DLD1 (cell line): ENCODE data around the gene CREB5.

Experiments used
- in situ Hi-C: cut with HindIII; loops from 2 replicates; pipeline ENCODE4 v1.10.0; 2017; ENCODE audit warnings: low sequenced_read_pairs

Gene CREB5

DNA sequence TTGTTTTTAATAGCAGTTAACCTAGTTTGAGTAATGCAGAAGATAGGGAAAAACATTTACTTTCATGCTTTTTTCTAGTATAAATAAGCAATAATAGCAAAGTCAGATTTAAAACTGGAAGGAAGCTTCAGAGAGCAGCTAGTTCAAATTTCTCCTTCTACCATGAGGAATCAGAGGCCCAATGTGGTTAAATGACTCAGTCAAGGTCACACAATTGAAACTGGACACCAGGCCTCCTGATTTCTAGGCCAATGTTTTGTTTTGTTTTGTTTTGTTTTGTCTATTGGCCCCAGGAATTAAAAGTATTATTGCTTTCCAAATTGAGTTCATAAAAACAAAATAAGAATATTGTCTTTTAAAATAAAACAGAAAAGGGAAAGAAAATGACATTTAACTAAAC, 423.5 kb downstream of the CREB5 start:
- in situ Hi-C loops, result no loop called here

GRCh38 chr7:28836716-28837115, 424.4 kb downstream of the CREB5 start:
- in situ Hi-C loops, result no loop called here

GRCh38 chr7:28837216-28837615, 424.9 kb downstream of the CREB5 start:
- in situ Hi-C loops, result no loop called here

DNA sequence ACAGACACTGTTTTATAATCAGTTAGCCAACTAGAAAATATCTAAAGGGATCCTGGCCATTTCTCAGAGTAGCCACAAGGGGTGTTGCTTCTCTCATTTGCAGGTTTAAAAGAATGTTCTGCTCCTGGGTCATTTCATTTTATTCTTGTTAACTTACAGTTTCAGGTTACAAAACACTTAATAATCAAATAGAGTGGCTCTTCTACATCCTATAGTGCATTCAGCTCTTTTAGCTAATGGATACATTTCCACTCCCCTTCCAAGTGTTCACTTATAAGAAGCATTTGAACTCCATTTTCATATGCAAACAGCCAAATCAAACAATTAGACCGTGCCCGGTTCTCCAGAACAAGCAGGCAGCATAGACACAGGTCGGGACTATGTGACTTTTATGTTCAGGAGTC, 428.3 kb downstream of the CREB5 start:
- in situ Hi-C loops, result no loop called here

DNA sequence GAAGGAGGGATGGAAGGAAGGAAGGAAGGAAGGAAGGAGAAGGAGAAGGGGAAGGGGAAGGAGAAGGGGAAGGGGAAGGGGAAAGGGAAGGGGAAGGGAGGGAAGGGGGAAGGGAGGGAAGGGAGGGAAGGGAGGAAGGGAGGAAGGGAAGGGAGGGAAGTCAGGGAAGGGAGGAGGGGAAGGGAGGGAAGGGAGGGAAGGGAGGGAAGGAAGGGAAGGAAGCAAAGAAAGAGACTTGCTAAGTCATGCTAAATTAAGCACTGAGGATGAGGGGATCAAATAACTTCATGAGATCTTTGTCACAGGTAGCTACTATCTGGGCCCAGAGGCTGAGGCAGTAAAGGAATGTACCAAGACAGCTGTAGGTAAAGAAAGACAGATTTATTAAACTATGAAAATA, 429.4 kb downstream of the CREB5 start:
- in situ Hi-C loops, result no loop called here

DNA sequence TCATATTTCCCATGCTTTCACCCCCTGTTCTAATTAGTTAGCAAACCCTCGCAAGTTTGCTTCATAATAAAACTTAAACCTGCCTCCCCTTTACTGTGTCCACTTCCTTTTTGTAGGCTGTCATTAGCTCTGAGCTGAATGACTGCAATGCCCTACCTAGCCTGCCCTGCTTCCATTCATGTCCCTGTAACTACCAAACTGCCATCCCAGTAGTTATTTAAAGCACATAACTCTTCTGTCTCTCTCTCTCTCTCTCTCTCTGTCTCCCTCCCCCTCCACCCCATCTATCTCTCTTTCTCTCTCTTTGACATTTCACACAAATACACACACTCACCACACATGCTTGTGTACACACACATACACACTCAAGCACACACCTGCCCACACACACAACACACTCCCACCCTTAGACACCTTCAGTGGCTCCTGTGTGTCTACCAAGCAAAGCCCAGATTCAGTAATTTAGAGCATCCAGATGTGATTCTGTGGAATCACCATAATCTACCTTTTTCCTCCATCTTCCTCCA, 430.5 kb downstream of the CREB5 start:
- in situ Hi-C loops, result no loop called here

DNA sequence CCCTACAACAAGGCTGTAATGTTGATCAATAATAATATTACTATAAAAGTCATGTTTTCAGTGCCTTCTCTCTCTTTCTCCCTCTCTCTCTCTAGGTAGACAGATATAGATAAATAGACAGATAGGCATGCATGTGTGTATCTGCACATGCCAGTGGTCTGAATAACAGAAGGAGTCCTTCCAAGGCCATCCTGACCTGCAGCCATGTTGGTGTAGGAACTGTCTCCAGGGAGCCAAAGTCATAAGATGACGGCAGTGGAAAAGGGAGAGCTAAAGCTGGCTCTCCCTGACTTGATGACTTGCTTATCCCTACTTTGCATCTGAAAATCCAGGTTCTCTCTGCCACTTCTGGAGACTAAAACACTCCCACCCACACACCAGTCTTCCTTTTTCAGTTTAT, 432.8 kb downstream of the CREB5 start:
- in situ Hi-C loops, result no loop called here

DNA sequence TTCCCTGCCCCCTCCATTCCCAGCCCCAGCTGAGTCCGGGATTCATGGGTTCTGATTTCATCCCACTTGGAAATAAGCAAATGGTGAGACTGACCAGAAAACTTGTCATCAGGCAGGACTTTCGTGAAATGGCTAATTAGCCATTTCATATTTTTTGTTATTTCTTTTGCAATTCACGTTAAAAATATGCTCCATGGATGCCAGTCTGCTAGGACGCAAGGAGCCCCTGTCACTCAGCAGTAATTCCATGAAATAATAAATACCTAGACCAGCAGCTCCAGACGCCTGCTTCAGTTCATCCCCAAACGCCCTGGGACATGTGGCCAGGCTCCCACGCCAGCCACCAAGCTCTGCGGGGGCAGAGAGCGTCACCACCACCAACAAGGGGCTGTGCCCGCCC, 434.9 kb downstream of the CREB5 start:
- in situ Hi-C loops, result no loop called here

DNA sequence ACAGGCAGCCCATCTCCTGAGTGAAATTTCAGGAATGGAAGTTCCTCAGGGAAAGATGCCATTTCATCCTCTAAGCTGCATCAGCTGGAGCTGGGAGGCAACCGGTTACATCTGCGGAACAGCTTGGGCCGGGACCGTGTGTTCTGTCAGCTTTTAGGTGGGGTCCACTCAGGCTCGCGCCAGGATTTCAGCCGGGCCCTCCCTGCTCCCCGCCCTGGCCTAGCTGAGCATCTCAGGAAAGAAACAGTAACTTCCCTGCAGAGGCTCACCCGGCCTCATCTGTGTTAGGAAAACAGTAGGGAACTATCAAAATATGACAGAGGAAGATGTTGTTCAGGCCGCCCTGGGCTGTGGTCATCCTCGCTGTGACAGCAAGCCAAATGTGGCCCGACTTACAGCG, 435.4 kb downstream of the CREB5 start:
- in situ Hi-C loops, result no loop called here

- in situ Hi-C loops, result no loop called here
Observed at GRCh38 chr7:28848906-28849305, 436.6 kb downstream of the CREB5 start.

DNA sequence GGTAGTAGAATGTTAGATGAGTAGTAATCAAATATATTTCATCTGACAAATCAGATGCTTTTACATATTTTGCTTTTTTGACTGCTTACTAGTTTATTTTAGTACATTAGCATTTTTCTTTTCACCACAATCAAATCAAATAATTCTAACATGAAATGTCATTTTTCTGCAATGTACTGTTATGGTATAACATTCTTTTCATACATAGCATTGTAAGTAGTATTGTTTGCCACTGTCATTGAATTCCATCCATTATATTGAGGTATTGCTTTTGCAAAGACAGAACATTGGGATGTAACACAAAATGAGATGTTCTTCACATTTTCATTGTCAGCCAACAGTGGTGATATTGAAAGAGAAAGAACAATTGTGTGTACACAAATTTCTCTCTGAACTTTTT, 438.4 kb downstream of the CREB5 start:
- in situ Hi-C loops, result no loop called here

DNA sequence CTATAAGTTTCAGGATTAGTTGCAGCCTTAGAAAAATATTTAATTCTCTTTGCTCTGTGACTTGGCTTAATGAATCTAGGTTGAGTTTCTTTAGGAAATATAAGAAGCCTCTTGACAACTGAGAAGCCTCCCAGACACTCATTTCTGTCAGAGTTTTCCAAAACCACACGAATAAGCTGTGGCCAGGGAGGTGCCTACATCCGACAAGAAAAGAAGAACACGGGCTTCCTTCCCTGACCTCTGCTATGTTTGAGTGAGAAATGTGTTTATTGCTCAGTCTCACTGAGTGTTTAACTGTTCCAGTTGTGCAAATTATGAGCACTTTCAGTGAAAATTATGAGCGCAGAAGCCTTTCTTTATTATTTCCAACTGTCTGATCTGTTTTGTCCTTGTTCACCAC, 440.8 kb downstream of the CREB5 start:
- in situ Hi-C loops, result no loop called here

DNA sequence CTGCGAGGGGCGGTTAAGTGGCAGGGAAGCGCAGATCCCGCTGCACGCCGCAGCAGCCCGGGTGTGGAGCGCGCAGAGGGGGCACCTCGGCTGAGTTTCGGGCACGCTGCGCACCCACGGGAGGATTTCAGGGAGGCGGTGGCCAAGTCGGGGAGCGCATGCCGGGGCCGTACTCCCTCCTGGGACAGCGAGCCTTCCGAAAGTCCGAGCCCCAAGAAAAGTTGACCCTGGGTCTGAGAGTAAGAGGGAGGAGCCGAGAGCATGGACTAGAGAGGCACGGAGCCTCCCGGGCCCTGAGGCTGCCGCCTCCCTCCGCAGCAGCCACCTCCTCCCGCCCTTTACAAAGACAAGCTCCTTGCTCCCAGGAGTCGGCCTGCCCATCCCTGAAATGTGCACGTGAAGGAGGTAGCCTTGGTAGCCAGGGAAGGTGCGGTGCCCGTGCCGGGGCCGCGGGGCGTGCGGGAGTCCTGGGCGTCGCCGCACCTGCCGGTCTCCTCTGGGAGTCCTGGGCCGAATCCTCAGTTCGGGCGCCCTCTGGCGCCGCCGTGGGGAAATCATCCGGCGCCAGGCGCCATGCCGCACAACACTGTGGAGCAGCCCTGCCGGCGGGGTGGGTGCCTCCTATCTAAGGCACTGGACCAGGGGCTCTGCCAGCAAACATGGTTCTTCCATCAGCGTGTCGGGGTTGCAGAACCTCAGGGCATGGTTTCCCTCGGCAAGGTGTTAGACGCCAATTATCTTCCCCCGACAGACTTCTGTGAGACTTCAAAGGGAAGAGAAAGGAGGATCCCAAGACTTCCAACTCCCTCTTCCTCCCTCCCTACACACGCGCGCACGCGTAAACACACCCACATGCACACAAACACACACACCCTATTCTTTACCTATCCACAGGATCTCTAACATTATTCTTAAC, 441.8 kb downstream of the CREB5 start:
- in situ Hi-C loops, result no loop called here

DNA sequence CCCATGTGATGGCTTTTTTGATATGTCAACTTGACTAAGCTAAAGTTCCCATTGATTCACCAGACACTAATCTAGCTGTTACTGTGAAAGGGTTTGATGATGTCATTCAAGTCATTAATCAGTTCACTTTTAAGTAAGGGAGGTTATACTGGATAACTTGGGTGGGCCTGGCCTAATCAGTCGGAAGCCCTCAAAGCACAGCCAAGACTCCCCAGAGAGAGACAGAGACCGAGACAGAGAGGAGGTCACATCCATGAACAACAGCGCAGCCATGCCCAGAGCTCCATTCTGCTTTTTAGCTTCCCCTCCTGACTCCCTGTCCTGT, 442.4 kb downstream of the CREB5 start:
- in situ Hi-C loops, result no loop called here

DNA sequence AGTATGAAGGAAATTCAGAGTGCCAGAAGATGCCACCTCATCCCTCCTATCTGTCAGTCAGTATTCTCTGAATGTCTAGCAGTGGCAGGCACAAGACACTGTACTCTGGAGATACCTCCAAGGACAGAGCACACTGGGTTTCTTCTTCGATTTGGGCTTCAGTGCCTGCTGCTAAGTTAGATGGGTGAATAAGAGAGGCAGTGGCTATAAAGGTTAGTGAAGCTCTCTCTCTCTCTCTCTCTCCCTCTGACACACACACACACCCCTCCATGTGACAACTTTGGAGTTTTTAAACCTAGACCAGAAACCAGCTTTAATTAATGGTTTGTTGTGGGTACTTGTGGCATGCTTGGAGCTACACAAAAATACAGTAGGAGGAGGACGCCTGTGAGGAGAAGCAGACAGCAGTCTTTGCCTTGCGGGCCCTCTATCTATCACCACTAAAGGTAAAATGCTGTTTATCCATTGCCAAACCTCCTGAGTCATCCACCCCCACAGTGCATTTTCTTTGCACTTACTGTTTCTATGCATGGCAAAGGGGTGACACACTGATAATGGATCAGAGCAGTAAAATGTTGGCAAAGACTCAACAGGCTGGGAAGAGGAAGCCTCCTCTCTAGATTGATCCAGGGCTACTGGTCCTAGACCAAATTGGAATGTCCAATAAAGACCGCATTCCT, 443.4 kb downstream of the CREB5 start:
- in situ Hi-C loops, result no loop called here

GRCh38 chr7:28856656-28857055, 444.3 kb downstream of the CREB5 start:
- in situ Hi-C loops, result no loop called here

GRCh38 chr7:28858206-28858605, 445.9 kb downstream of the CREB5 start:
- in situ Hi-C loops, result no loop called here

DNA sequence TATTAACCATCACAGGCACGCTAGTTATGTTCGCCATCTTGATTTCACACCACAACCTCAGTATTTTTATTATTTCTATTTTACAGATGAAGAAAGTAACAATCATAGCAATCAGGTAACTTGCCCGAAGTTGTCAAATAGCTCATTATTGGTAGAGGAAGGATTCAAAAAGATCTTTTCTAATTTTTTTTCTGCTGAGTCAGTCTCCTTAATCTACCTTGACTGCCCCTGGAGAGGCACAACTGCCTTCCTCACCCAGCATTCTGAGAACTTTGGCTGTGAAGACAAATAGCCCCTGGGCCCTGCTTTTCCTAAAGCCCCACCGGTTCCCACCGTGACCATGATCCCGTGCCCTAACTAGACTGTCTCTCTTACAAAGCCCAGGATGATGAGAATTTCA, 446.6 kb downstream of the CREB5 start:
- in situ Hi-C loops, result no loop called here

- in situ Hi-C loops, result no loop called here
Observed at GRCh38 chr7:28861825-28862224, 449.5 kb downstream of the CREB5 start.

- in situ Hi-C loops, result no loop called here
Observed at GRCh38 chr7:28862595-28863272, 450.4 kb downstream of the CREB5 start.

DNA sequence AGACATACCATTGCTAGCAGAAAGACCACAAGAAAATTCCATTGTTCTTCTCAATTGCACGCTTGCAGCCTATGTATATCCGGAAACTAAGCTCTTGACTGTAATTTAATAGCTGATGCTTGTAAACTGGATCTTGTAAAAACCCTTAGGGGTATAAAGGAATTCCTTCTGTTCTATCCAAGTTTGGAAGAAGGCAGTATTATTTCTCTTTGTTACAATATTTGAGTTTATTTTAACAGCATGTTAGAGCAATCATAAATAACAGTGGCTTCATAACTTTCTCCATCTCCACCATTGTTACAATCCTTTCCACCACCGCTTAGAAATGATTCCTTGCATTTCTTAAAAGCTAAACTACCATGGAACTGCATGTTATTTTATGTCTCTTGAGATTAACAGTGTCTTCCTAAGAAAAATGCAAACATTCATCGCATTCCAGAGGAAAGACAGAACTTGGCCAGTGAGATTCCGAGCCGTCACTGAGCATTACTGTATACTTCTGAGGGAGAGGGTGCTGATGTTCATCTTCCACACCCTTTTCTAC, 453.4 kb downstream of the CREB5 start:
- in situ Hi-C loops, result no loop called here
